ENCODE measurements around the gene GABRA5. TPM values are rescaled to one million over a fixed set of nuclear protein-coding genes. Genes with fewer than 3 reads are reported as not detected.
"Not testable (repeated sequence)": the region's sequence is repeated elsewhere in the genome, so short reads cannot be mapped to it uniquely, and the experiment has no call there.

The GABRA5 gene
- not detected in 2 replicates for total RNA-seq (2013; cell fraction: nucleolus; rRNA removed)
- total RNA-seq (2014; rRNA removed) (not detected in 2 replicates), total RNA-seq (2014; rRNA removed; fragmentation: Illumina TruSeq; extraction: Trizol) (not detected in 2 replicates), total RNA-seq (2021) (not detected in 2 replicates), polyA plus RNA-seq (2011; rRNA removed) (0.09 and 0.10 TPM in 2 replicates), polyA plus RNA-seq (2014; fragmentation: Illumina TruSeq; extraction: Trizol) (not detected in 2 replicates), polyA plus RNA-seq (2014; fragmentation: Nextera tagmentation; extraction: Ambion mirVana) (not detected), polyA plus RNA-seq (2014; rRNA removed) (not detected in 2 replicates), polyA plus RNA-seq (2016; fragmentation: Nextera tagmentation; extraction: Ambion mirVana) (not detected), polyA minus RNA-seq (2011; rRNA and poly(A)+ RNA removed) (not detected in 2 replicates), Bru-seq, nascent RNA (percentile 1 among the genes with signal in this experiment), BruChase-seq, experiment 1, labeled RNA remaining after a 6-hour chase (percentile 1 among the genes with signal in this experiment), BruChase-seq, experiment 2, labeled RNA remaining after a 2-hour chase (not detected)
- not detected for polyA plus RNA-seq (2011; ENCODE audit: low read depth)
- 0.03 TPM in 1 of 2 replicates, not detected in the other for polyA plus RNA-seq (2011; cell fraction: cytosol; rRNA removed)
- 0.10 TPM in 1 of 2 replicates, not detected in the other for polyA plus RNA-seq (2011; cell fraction: nucleus; rRNA removed)
- not detected in 2 replicates for polyA plus RNA-seq (2012)
- not detected in 2 replicates for polyA minus RNA-seq (2011; cell fraction: cytosol; rRNA and poly(A)+ RNA removed)
- polyA minus RNA-seq (2011; cell fraction: nucleus; rRNA and poly(A)+ RNA removed): not detected in 2 replicates
- long read RNA-seq, experiment 1: 0 reads
- long read RNA-seq, experiment 2: 0 reads

- intact Hi-C loops (cut with micrococcal nuclease; ENCODE audit: unreplicated experiment) (no loop called here), in situ Hi-C loops (cut with MboI) (loop anchor here (25.0 kb wide), 1 partner anchor 1354 kb away; no protein-coding TSS in a partner anchor)
- Histone ChIP-seq H3K9me3 (replicated peaks; ENCODE audit: control insufficient read depth, insufficient read depth, low read length) (no peaks in the 10 kb centered on the region; the same call in 2 of the 3 replicates), H3K4me2 (ENCODE audit: control insufficient read depth, insufficient read depth) (no peak within 1 kb of the TSS), H3K36me3 (ENCODE audit: control insufficient read depth in 2 of 2, insufficient read depth in 2 of 2, low read length in 1 of 2) (no peaks in the 10 kb centered on the region), H4K20me1 (ENCODE audit: control insufficient read depth, insufficient read depth) (no peaks in the 10 kb centered on the region), H3K9ac (ENCODE audit: control insufficient read depth, insufficient read depth, low read length) (no peak within 1 kb of the TSS), H3K27ac (ENCODE audit: control insufficient read depth, insufficient read depth) (no peak within 1 kb of the TSS), H3K79me2 (ENCODE audit: control insufficient read depth, insufficient read depth, low read length) (no peaks in the 10 kb centered on the region), H3K4me1 (ENCODE audit: control insufficient read depth, insufficient read depth, low read length) (no peaks in the 10 kb centered on the region), H3K4me3 (no peak within 1 kb of the TSS), H2AFZ (ENCODE audit: control insufficient read depth, low read depth, low read length) (no peak within 1 kb of the TSS), H3K27me3 (replicated peaks in 1 of 2; ENCODE audit: control insufficient read depth in 2 of 2, insufficient read depth in 2 of 2, low read length in 1 of 2) (no peaks in the 10 kb centered on the region)
- POLR2A ChIA-PET: no interaction called here
- no peak for TF ChIP-seq ZZZ3 (IDR thresholded peaks at IDR 0.05; ENCODE audit: control insufficient read depth, insufficient read length, low read depth)
- SMC1A ChIA-PET (ENCODE audit: uncharacterized antibody, unreplicated experiment): no interaction called here
- DNase-seq (ENCODE audit: low read depth, low spot score) (no peak), ATAC-seq (no peak), FAIRE-seq (no peak)
- CTCF ChIA-PET: no interaction called here
- BruUV-seq (replicated peaks): no TSS peak
- RAD21 ChIA-PET (ENCODE audit: unreplicated experiment): no interaction called here
- WGBS (ENCODE audit: insufficient coverage, insufficient replicate concordance, low lambda C conversion rate, missing lambda C conversion rate): 49% methylated on average over 39 of the region's 63 CpGs
Measured at GRCh38 chr15:26866298-26867199, at the start of gene GABRA5. Gene GABRA5 (plus strand): TSS chr15:26867062. CDS start chr15:26869249, 2,187 bp downstream.

GRCh38 chr15:26831191-26831590 is 35.7 kb upstream of the GABRA5 start:
- SMC1A ChIA-PET (ENCODE audit: uncharacterized antibody, unreplicated experiment); POLR2A ChIA-PET; H3K9ac ChIP-seq (ENCODE audit: control insufficient read depth, insufficient read depth, low read length); H3K4me2 ChIP-seq (ENCODE audit: control insufficient read depth, insufficient read depth); DNase-seq (ENCODE audit: low read depth, low spot score); H3K4me1 ChIP-seq (ENCODE audit: control insufficient read depth, insufficient read depth, low read length); H3K36me3 ChIP-seq (ENCODE audit: control insufficient read depth in 2 of 2, insufficient read depth in 2 of 2, low read length in 1 of 2); RAD21 ChIA-PET (ENCODE audit: unreplicated experiment); H3K9me3 ChIP-seq (replicated peaks; ENCODE audit: control insufficient read depth, insufficient read depth, low read length); intact Hi-C loops (cut with micrococcal nuclease; ENCODE audit: unreplicated experiment); H3K27me3 ChIP-seq (replicated peaks in 1 of 2; ENCODE audit: control insufficient read depth in 2 of 2, insufficient read depth in 2 of 2, low read length in 1 of 2); BruUV-seq (replicated peaks); H2AFZ ChIP-seq (ENCODE audit: control insufficient read depth, low read depth, low read length); CTCF ChIA-PET; in situ Hi-C loops (cut with MboI); H3K79me2 ChIP-seq (ENCODE audit: control insufficient read depth, insufficient read depth, low read length); H3K4me3 ChIP-seq; ATAC-seq; FAIRE-seq; H3K27ac ChIP-seq (ENCODE audit: control insufficient read depth, insufficient read depth); H4K20me1 ChIP-seq (ENCODE audit: control insufficient read depth, insufficient read depth): not testable (repeated sequence)
- WGBS (ENCODE audit: insufficient coverage, insufficient replicate concordance, low lambda C conversion rate, missing lambda C conversion rate): 83% methylated on average over 17 of the region's 36 CpGs

Data from GM12878 (cell line).